Activated CD4-positive, alpha-beta T cell treated with anti-CD3 and anti-CD28 coated beads, Interleukin-2, Interleukin-4, amounts not matched to agents 100 ng/mL and 50 ng/mL, durations not matched to agents 16 hours and 8 hours (primary cell): ENCODE data around the gene FIP1L1.

Source experiments
- DNase-seq: peaks from one replicate; pipeline ENCODE4 v3.0.0-alpha.2; 2020; ENCODE audit warnings: low spot score

FIP1L1 gene

GRCh38 chr4:53501561-53501960, 124.1 kb downstream of the FIP1L1 start:
- no peak for DNase-seq

- DNase-seq: no peak
Measured at GRCh38 chr4:53502094-53502493, 124.7 kb downstream of the FIP1L1 start.

- DNase-seq: no peak
Measured at GRCh38 chr4:53505947-53506346, 128.5 kb downstream of the FIP1L1 start.

GRCh38 chr4:53507058-53507457, 129.6 kb downstream of the FIP1L1 start:
- no peak for DNase-seq

- no peak for DNase-seq
Measured at GRCh38 chr4:53507671-53508286, 130.3 kb downstream of the FIP1L1 start.

GRCh38 chr4:53508446-53508845, 131.0 kb downstream of the FIP1L1 start:
- no peak for DNase-seq

GRCh38 chr4:53510321-53510720, 132.9 kb downstream of the FIP1L1 start:
- DNase-seq: no peak
